ENCODE results near the gene CACNA2D3. TPM values are rescaled to one million over a fixed set of nuclear protein-coding genes. Genes with fewer than 3 reads are reported as not detected.

CACNA2D3 gene
- total RNA-seq, 1 experiment from 2014 or later: 0.59 TPM

DNA sequence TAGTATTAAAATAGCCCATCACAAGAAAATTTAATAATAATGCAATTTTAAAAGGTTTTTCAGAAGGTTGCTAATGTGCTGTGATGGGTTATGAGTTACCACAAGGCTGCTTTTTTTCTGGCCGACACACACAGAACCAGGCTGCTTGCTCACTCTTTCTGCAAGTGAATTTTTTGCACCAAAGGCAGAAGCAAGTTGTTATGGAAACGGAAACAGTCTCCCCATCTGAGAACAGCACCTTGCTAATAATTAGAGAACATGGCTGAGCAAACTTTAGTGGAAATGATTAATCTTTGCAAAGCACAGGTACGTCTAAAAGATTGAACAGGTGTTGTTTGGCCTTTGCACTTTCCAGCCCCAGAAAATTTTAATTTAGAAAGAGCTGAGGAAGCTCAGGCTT lies 51.0 kb downstream of the CACNA2D3 start:
- no peak overlapping the region for H3K27ac ChIP-seq
- no peak overlapping the region for H3K4me2 ChIP-seq
- H3K36me3 ChIP-seq (ENCODE audit: low read depth): no peaks in the 10 kb centered on the region
- H3K4me3 ChIP-seq: no peak overlapping the region
- CTCF ChIA-PET: no interaction called here
- H4K20me1 ChIP-seq (ENCODE audit: insufficient read depth): no peaks in the 10 kb centered on the region
- no peaks in the 10 kb centered on the region for H3K79me2 ChIP-seq (ENCODE audit: low read depth)
- H2AFZ ChIP-seq: no peak overlapping the region
- peaks cover 4% of the 10 kb centered on the region; the same call in 1 of the 2 replicates for H3K27me3 ChIP-seq (ENCODE audit: insufficient read depth, low read depth)
- no TSS peak for BruUV-seq (replicated peaks)
- H3F3A ChIP-seq (ENCODE audit: insufficient read depth, low read depth): no peaks in the 10 kb centered on the region
- H3K9me3 ChIP-seq (ENCODE audit: insufficient read depth, low read depth): no peaks in the 10 kb centered on the region
- H3K9me2 ChIP-seq (ENCODE audit: insufficient read depth): no peaks in the 10 kb centered on the region
- no peaks in the 10 kb centered on the region for H3K4me1 ChIP-seq (replicated peaks; ENCODE audit: insufficient read depth)
- no peak for TF ChIP-seq EZH2 (IDR thresholded peaks at IDR 0.05; ENCODE audit: low read depth)
- TF ChIP-seq, protein P1, sequence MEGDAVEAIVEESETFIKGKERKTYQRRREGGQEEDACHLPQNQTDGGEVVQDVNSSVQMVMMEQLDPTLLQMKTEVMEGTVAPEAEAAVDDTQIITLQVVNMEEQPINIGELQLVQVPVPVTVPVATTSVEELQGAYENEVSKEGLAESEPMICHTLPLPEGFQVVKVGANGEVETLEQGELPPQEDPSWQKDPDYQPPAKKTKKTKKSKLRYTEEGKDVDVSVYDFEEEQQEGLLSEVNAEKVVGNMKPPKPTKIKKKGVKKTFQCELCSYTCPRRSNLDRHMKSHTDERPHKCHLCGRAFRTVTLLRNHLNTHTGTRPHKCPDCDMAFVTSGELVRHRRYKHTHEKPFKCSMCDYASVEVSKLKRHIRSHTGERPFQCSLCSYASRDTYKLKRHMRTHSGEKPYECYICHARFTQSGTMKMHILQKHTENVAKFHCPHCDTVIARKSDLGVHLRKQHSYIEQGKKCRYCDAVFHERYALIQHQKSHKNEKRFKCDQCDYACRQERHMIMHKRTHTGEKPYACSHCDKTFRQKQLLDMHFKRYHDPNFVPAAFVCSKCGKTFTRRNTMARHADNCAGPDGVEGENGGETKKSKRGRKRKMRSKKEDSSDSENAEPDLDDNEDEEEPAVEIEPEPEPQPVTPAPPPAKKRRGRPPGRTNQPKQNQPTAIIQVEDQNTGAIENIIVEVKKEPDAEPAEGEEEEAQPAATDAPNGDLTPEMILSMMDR (conservative IDR thresholded peaks at IDR 0.05): no peak
- intact Hi-C loops (cut with micrococcal nuclease; ENCODE audit: unreplicated experiment): no loop called here
- no peak for DNase-seq
- POLR2A ChIA-PET (ENCODE audit: unreplicated experiment): no interaction called here

DNA sequence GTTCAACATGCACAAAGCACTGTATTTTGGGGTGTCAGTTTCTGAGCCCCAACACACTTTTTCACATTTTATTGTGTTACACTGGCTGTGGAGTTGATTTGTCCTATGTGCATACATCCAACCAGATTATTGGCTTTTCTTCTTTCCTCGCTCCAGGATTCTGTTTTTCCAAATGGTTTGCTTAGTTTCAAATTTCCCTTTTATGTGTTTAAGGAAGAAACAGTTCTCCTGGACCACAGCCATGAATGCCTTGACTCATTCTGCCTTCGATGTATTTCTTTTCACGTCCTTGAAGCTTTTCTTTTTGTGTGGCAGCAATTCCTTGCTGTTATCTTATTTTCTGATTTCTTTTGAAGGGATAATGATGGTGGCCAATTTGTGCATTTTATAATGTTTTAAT lies 53.8 kb downstream of the CACNA2D3 start:
- Histone ChIP-seq H3K79me2 (ENCODE audit: low read depth) (no peaks in the 10 kb centered on the region), H3K36me3 (ENCODE audit: low read depth) (no peaks in the 10 kb centered on the region), H3K4me2 (no peak overlapping the region), H3K4me1 (replicated peaks; ENCODE audit: insufficient read depth) (no peaks in the 10 kb centered on the region), H3K9me3 (ENCODE audit: insufficient read depth, low read depth) (no peaks in the 10 kb centered on the region), H4K20me1 (ENCODE audit: insufficient read depth) (no peaks in the 10 kb centered on the region), H3K27me3 (ENCODE audit: insufficient read depth, low read depth) (peaks cover 8% of the 10 kb centered on the region; the same call in 1 of the 2 replicates), H3K9me2 (ENCODE audit: insufficient read depth) (no peaks in the 10 kb centered on the region), H2AFZ (no peak overlapping the region), H3F3A (ENCODE audit: insufficient read depth, low read depth) (no peaks in the 10 kb centered on the region), H3K4me3 (no peak overlapping the region), H3K27ac (no peak overlapping the region)
- no TSS peak for BruUV-seq (replicated peaks)
- ChIA-PET CTCF (no interaction called here), POLR2A (ENCODE audit: unreplicated experiment) (no interaction called here)
- intact Hi-C loops (cut with micrococcal nuclease; ENCODE audit: unreplicated experiment): no loop called here
- TF ChIP-seq, protein P1 (conservative IDR thresholded peaks at IDR 0.05): no peak
- no peak for TF ChIP-seq EZH2 (IDR thresholded peaks at IDR 0.05; ENCODE audit: low read depth)
- DNase-seq: no peak

DNA sequence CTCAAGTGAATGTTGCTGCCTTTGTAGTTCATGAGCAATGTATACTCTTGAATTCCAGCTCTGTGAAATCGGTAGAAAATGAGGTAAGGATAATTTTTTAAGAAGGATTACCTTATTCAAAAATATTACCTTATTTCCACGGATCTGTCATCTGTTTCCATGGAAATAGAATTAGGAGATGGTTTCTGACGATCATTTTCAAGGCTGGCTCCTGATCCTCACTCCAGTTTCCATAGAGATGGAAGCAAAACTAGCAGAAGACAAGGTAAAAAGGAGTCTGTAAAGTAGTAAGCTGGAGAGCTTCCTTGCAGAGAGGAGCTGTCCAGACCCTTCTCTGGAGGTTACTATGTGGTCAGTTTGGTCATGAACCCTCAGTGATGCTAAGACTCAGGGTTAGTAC lies 55.5 kb downstream of the CACNA2D3 start:
- no peaks in the 10 kb centered on the region for H4K20me1 ChIP-seq (ENCODE audit: insufficient read depth)
- TF ChIP-seq EZH2 (IDR thresholded peaks at IDR 0.05; ENCODE audit: low read depth): no peak
- TF ChIP-seq, protein P1 (conservative IDR thresholded peaks at IDR 0.05): no peak
- no peak for DNase-seq
- H3K4me3 ChIP-seq: no peak overlapping the region
- no peaks in the 10 kb centered on the region for H3K4me1 ChIP-seq (replicated peaks; ENCODE audit: insufficient read depth)
- H3F3A ChIP-seq (ENCODE audit: insufficient read depth, low read depth): no peaks in the 10 kb centered on the region
- H3K9me2 ChIP-seq (ENCODE audit: insufficient read depth): no peaks in the 10 kb centered on the region
- H3K9me3 ChIP-seq (ENCODE audit: insufficient read depth, low read depth): no peaks in the 10 kb centered on the region
- CTCF ChIA-PET: no interaction called here
- no peaks in the 10 kb centered on the region for H3K79me2 ChIP-seq (ENCODE audit: low read depth)
- no peak overlapping the region for H3K27ac ChIP-seq
- POLR2A ChIA-PET (ENCODE audit: unreplicated experiment): no interaction called here
- intact Hi-C loops (cut with micrococcal nuclease; ENCODE audit: unreplicated experiment): no loop called here
- peaks cover 3% of the 10 kb centered on the region; the same call in 1 of the 2 replicates for H3K27me3 ChIP-seq (ENCODE audit: insufficient read depth, low read depth)
- no TSS peak for BruUV-seq (replicated peaks)
- H2AFZ ChIP-seq: no peak overlapping the region
- H3K36me3 ChIP-seq (ENCODE audit: low read depth): no peaks in the 10 kb centered on the region
- H3K4me2 ChIP-seq: no peak overlapping the region

Data from PC-9 (cell line).